ENCODE data around the gene NOP56.
A peak's percentile ranks its signal among the peaks of the same experiment; 100 is the strongest.
"Not testable (repeated sequence)": the region's sequence is repeated elsewhere in the genome, so short reads cannot be mapped to it uniquely, and the experiment has no call there.

Gene NOP56

GRCh38 chr20:2643708-2644107 is 8.7 kb upstream of the NOP56 start:
- DNase-seq = no peak

GRCh38 chr20:2652724-2653555 is 508 bp downstream of the NOP56 start:
- peak; percentile 57 for DNase-seq

- no peak for DNase-seq
These were observed 1.3 kb downstream of the NOP56 start for GRCh38 chr20:2653556-2654383.

DNA sequence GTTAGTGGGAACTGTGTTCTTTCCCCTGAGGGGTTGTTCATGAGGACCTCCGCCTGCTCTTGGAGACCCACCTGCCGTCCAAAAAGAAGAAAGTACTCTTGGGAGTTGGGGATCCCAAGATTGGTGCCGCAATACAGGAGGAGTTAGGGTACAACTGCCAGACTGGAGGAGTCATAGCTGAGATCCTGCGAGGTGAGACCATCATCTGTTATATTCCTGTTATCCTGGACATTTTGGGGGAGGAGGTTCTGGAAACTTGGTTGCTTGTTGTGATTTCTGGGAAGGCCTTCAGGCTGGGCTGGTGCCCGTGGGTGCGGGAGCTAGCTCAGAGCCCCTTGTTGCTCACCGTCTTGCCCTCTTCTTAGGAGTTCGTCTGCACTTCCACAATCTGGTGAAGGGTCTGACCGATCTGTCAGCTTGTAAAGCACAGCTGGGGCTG is 2.0 kb downstream of the NOP56 start:
- no peak for DNase-seq

- no peak for DNase-seq
These were observed 2.4 kb downstream of the NOP56 start for GRCh38 chr20:2654831-2655230.

DNA sequence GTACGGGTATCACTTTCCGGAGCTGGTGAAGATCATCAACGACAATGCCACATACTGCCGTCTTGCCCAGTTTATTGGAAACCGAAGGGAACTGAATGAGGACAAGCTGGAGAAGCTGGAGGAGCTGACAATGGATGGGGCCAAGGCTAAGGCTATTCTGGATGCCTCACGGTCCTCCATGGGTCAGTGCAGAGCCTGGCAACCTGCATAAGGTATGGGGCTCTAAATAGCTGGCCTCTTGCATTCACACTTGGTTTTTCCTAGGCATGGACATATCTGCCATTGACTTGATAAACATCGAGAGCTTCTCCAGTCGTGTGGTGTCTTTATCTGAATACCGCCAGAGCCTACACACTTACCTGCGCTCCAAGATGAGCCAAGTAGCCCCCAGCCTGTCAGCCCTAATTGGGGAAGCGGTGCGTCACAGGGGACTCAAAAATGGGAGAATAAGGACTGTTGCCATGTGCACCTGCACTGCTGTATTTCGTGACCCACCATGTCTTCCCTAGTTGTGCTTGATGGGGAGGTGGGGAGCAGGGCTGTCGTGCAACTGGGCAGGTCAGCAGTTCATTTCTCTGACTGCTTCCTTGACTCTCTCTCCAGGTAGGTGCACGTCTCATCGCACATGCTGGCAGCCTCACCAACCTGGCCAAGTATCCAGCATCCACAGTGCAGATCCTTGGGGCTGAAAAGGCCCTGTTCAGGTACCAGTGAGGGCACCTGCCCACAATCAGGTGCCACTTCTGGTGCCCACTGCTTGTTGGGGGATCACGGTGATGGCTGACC is 3.1 kb downstream of the NOP56 start:
- DNase-seq = no peak

GRCh38 chr20:2656471-2657117 is 4.2 kb downstream of the NOP56 start:
- DNase-seq = no peak

- no peak for DNase-seq
These were observed 4.8 kb downstream of the NOP56 start for GRCh38 chr20:2657241-2657640.

DNA sequence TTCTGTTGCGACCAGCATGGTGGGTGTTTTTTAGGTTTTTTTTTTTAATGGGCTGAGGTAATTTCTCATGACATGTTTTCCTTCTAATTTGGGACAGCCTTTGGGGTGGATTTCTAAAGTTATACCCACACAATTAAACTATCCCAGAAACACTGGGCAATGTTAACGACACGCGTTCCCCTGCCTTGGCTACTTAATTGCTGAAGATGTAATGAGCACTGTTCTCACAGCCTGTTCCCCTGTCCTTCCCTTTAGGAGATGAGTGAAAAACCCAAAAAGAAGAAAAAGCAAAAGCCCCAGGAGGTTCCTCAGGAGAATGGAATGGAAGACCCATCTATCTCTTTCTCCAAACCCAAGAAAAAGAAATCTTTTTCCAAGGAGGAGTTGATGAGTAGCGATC is 5.2 kb downstream of the NOP56 start:
- DNase-seq = no peak

DNA sequence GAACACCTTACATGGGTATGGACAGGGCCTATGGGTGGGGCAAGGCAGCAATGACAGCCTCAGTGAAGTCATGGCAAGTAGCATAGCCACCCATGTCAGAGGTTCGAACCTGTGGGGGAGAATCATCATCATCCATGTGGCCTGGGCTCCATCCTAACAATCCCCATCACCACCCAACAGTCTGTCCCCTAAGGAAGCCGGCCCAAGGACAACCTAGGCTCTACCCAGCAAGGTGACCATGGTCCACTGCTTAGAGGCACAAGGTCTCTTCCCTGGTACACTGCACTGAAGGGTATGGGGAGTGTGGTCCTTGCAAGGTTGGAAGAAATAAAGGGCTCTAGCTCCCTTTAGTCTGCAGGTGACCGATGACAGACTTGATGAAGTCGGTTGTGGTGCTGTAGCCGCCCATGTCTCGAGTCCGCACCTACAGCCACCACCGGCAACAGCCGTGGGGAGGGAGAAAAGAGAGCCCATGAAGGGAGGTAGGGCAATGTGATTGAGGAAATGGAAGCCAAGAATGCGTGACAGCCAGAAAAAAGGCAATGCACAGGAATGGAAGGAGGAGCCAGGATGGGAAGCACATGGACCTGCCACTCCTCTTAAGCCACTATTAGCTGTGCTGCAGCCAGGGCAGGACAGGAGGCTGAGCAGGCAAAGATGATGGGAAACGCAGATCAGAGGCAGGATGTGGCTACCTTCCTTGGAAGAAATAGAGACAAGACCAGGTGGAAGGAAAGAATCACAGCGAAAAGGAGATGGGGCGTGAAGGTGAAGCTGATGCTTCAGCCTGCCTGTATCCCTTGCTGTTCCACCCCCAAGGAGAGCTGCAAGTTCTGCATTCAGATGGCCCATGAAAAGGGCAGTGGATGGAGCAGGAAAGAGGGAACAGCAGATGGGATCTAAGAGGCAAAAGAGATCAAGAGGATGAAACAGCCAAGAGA is 6.3 kb downstream of the NOP56 start:
- DNase-seq = no peak

GRCh38 chr20:2659547-2659946 is 7.1 kb downstream of the NOP56 start:
- no peak for DNase-seq

GRCh38 chr20:2663364-2663886 is 11.0 kb downstream of the NOP56 start:
- no peak for DNase-seq

DNA sequence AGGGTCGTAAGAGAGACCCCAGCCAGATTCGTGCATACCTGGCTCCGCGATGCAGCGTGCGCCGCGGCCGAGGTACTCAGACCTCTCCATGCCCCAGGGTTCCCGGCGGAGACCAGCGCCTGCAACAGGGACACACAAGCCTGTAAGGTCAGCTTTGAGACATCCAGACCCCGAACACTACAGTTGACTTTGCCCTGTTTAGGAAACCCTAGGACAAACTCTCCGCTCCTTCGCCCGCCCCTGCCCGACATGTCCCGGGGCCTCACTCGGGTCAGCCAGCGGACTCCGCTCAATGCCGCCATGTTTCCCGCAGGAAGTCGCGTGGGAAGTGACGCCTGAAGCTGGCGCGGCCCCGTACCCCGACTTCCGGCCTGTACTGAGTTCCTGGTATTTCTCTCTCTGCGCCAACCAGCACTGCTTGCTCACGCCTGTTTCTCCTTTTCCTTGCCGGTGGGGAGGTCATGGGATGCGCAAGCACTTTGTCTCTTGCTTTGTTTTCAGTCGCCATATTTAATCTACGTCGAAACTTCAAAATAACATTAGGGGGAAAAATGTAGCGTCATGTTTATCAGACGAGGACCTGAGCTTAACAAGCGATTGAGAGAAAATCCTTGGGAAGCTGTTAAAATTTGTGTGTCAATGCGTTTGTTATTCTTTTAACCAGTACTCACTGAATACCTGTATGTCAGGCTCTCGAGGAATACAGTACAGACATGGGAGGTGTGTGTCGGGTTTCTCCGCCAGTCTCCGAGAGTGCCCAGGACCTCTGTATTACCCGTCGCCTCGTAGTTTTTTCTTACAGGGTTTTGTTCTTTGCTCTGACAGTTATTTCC is 11.7 kb downstream of the NOP56 start, which contains the start of gene IDH3B:
IDH3B (minus strand) TSS at position 330 of the 833 bp plus-strand sequence; CDS start at position 302, 28 bp downstream.
- peak; percentile 94 for DNase-seq

- DNase-seq = no peak
These were observed 19.5 kb downstream of the NOP56 start for GRCh38 chr20:2671977-2672376.

DNA sequence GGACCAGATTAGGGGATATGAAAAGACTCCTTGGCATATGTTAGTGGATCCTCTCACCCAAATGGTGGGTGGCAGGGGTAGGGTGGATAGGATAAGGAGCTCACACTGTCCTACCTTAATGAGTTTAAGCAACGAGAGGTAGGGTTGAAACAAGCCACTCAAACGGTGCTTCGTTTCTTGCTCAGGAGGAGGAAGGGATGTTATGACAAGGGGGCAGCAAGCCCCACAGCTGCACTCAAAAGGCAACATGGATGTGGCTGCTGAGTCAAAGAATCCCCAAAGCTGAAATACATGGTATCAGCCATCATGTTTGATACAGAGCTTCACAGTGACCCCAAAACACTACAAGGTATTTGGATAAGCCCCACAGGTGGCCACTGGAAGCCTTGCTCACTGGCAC is 20.0 kb downstream of the NOP56 start:
- DNase-seq = no peak

DNA sequence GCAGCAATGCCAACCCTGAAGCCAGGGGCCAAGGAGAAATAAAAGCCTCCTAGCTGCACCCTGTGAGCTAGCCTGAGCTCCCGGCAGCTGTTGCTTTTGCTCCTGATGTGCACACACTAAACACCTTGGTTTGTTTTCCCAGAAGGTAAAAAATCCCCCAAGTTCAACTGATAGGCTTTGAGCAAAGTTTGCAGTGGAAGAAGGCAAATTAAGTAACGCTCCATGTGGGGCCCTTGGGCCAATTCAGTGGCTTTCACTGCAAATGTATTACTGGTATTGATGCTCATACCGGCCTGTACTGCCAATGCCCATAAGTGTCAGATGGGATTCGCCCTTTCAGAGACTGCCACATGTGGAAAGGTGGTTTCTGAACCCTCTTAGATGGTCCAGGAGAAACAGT is 21.0 kb downstream of the NOP56 start:
- DNase-seq = no peak

DNA sequence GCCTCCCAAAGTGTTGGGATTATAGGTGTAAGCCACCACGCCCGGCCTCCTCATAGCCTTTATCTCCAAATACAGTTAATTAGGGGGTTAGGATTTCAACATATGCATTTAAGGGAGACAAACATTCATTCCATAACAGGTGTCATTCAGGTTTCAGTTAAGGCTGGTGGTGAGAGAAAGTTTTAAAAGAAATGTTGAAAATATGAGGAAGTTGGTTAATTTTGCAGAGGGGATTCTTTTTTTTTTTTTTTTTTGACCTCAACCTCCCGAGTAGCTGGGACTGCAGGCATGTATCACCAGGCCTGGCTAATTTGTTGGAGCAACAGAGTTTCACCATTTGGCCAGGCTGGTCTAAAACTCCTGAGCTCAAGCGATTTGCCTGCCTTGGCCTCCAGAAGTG is 27.6 kb downstream of the NOP56 start:
- no peak for DNase-seq

DNA sequence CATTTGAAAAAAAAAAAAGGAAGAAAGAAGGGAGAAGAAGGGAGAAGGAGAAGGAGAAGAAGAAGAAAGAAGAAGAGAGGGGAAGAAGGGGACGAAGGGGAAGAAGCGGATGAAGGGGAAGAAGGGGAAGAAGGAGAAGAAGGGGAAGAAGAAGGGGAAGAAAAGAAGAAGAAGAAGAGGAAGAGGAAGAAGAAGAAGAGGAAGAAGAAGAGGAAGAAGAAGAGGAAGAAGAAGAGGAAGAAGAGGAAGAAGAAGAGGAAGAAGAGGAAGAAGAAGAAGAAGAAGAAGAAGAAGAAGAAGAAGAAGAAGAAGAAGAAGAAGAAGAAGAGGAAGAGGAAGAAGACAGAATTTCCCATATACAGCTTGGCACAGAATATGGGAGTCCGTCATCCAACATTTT is 29.6 kb downstream of the NOP56 start:
- DNase-seq = not testable (repeated sequence)

- DNase-seq = not testable (repeated sequence)
These were observed 32.4 kb downstream of the NOP56 start for GRCh38 chr20:2684817-2685216.

GRCh38 chr20:2687514-2687913 is 35.1 kb downstream of the NOP56 start:
- DNase-seq = no peak

Data from NCI-H510A (cell line).